IMR-90 (cell line): ENCODE measurements around the gene PXDC1. TPM values are rescaled to one million over a fixed set of nuclear protein-coding genes. Genes with fewer than 3 reads are reported as not detected.

Experiments
- ATAC-seq: fragments of 200-7000 bp; cut with Tn5 transposase; 2 replicates; pipeline ENCODE4 v1.9.1; 2020; ENCODE audit warnings: low read depth, mild to moderate bottlenecking, moderate library complexity
- BruUV-seq: library from RNA; stranded (reverse); fragments of 400-500 nt; replicated peaks from 2 replicates; lab custom pipeline; 2021; lab: Mats Ljungman, UMichigan
- CTCF ChIA-PET: fragments of 300-600 bp; formaldehyde crosslinking; extraction: SDS; loops from one replicate; lab custom pipeline; 2021; ENCODE audit warnings: antibody characterized with exemption; lab: Yijun Ruan, JAX
- POLR2A ChIA-PET: fragments of 300-600 bp; sonication (Branson Sonifier 250); formaldehyde crosslinking; loops from one replicate; lab custom pipeline; 2022; ENCODE audit warnings: antibody characterized with exemption; ENCODE audit not compliant: unreplicated experiment; lab: Charles Lee
- DNase-seq: peaks from one replicate; pipeline ENCODE4 v3.0.0; 2013
- H2AFZ ChIP-seq: replicated peaks from 2 replicates; pipeline ENCODE3; 2013; ENCODE audit warnings: low read length, mild to moderate bottlenecking; ENCODE audit not compliant: poor library complexity
- H2AK5ac ChIP-seq: 2 replicates; pipeline ENCODE4 v1.6.1; 2013; ENCODE audit warnings: low read depth, low read length, inconsistent platforms
- H2AK9ac ChIP-seq: replicated peaks from 2 replicates; pipeline ENCODE3; 2013; ENCODE audit warnings: mild to moderate bottlenecking, low read depth, low read length, moderate library complexity; ENCODE audit not compliant: poor library complexity
- H2BK120ac ChIP-seq: 2 replicates; pipeline ENCODE4 v1.6.1; 2013; ENCODE audit warnings: low read depth, low read length, inconsistent platforms
- H2BK15ac ChIP-seq: 3 replicates; pipeline ENCODE4 v1.6.1; 2013; ENCODE audit warnings: low read depth, low read length, inconsistent platforms
- H2BK20ac ChIP-seq: 2 replicates; pipeline ENCODE4 v1.6.1; 2013; ENCODE audit warnings: low read depth, mild to moderate bottlenecking, inconsistent platforms, low read length, moderate library complexity
- H2BK5ac ChIP-seq: 2 replicates; pipeline ENCODE4 v1.6.1; 2013; ENCODE audit warnings: mild to moderate bottlenecking, low read depth, low read length, inconsistent platforms; ENCODE audit not compliant: poor library complexity, severe bottlenecking
- H3K14ac ChIP-seq: replicated peaks from 2 replicates; pipeline ENCODE4 v1.6.1; 2013; ENCODE audit warnings: low read depth, low read length, inconsistent platforms
- H3K18ac ChIP-seq: 2 replicates; pipeline ENCODE4 v1.6.1; 2013; ENCODE audit warnings: low read depth, low read length, control low read depth
- H3K23ac ChIP-seq: 2 replicates; pipeline ENCODE4 v1.6.1; 2013; ENCODE audit warnings: low read depth, low read length, inconsistent platforms
- H3K27ac ChIP-seq: 2 replicates; pipeline ENCODE4 v1.5.1; 2013; ENCODE audit warnings: mild to moderate bottlenecking, control low read depth, low read length; ENCODE audit not compliant: insufficient read depth
- H3K27me3 ChIP-seq: 2 replicates; pipeline ENCODE4 v1.6.1; 2013; ENCODE audit warnings: low read length; ENCODE audit not compliant: control insufficient read depth, insufficient read depth
- H3K36me3 ChIP-seq: 2 replicates; pipeline ENCODE4 v1.6.1; 2013; ENCODE audit warnings: low read length, mixed read lengths; ENCODE audit not compliant: control insufficient read depth, insufficient read depth
- H3K4ac ChIP-seq: 2 replicates; pipeline ENCODE4 v1.6.1; 2013; ENCODE audit warnings: low read depth, low read length, inconsistent platforms
- H3K4me1 ChIP-seq: 2 replicates; pipeline ENCODE4 v1.6.1; 2013; ENCODE audit warnings: low read length, mixed read lengths; ENCODE audit not compliant: control insufficient read depth, insufficient read depth
- H3K4me2 ChIP-seq: 2 replicates; pipeline ENCODE4 v1.6.1; 2013; ENCODE audit warnings: low read depth, mild to moderate bottlenecking, control low read depth, low read length, moderate library complexity
- H3K4me3 ChIP-seq: 2 replicates; pipeline ENCODE4 v1.5.1; 2013; ENCODE audit warnings: low read depth, mild to moderate bottlenecking, control low read depth, low read length, moderate library complexity; ENCODE audit not compliant: insufficient read depth
- H3K56ac ChIP-seq: 2 replicates; pipeline ENCODE4 v1.6.1; 2013; ENCODE audit warnings: low read length, inconsistent platforms; ENCODE audit not compliant: insufficient read depth; ENCODE audit errors: extremely low read depth
- H3K79me1 ChIP-seq, 2 experiments: 2 replicates each; pipeline ENCODE4 v1.6.1; 2013; ENCODE audit warnings: low read length in 2 of 2, inconsistent platforms in 1 of 2, low read depth in 1 of 2
- H3K9ac ChIP-seq: 2 replicates; pipeline ENCODE4 v1.6.1; 2013; ENCODE audit warnings: low read depth, low read length, control low read depth
- H3K9me1 ChIP-seq: 2 replicates; pipeline ENCODE4 v1.6.1; 2013; ENCODE audit warnings: low read length, inconsistent platforms; ENCODE audit not compliant: insufficient read depth
- H3K9me3 ChIP-seq: 2 replicates; pipeline ENCODE4 v1.6.1; 2013; ENCODE audit warnings: low read length; ENCODE audit not compliant: control insufficient read depth, insufficient read depth
- H4K20me1 ChIP-seq: 2 replicates; pipeline ENCODE4 v1.6.1; 2013; ENCODE audit warnings: low read length, inconsistent platforms; ENCODE audit not compliant: insufficient read depth
- H4K5ac ChIP-seq: 2 replicates; pipeline ENCODE4 v1.6.1; 2013; ENCODE audit warnings: mild to moderate bottlenecking, low read depth, low read length, control low read depth
- H4K8ac ChIP-seq, 2 experiments: 2 replicates each; pipeline ENCODE4 v1.6.1; 2013; ENCODE audit warnings: low read depth in 2 of 2, low read length in 2 of 2, control low read depth in 1 of 2, inconsistent platforms in 1 of 2
- H4K91ac ChIP-seq: 2 replicates; pipeline ENCODE4 v1.6.1; 2013; ENCODE audit warnings: low read depth, low read length, inconsistent platforms; ENCODE audit not compliant: insufficient read depth
- BHLHE40 ChIP-seq: fragments of 150-350 bp; IDR thresholded peaks from 2 replicates; pipeline ENCODE4 v1.6.1; 2016; ENCODE audit warnings: mild to moderate bottlenecking, low read depth, low read length
- CEBPB ChIP-seq: IDR thresholded peaks from 2 replicates; pipeline ENCODE4 v1.6.1; 2012; ENCODE audit warnings: low read depth, low read length, improper control_type of control experiment
- CHD1 ChIP-seq: IDR thresholded peaks from 2 replicates; pipeline ENCODE4 v1.6.1; 2012; ENCODE audit warnings: low read depth, low read length, improper control_type of control experiment
- CTCF ChIP-seq: conservative IDR thresholded peaks from 2 replicates; pipeline ENCODE4 v1.5.1; 2012; ENCODE audit warnings: mild to moderate bottlenecking, low read depth, low read length, improper control_type of control experiment
- ELK1 ChIP-seq: fragments of 150-350 bp; IDR thresholded peaks from 2 replicates; pipeline ENCODE4 v1.6.1; 2016; ENCODE audit warnings: low read depth, mild to moderate bottlenecking, low read length, moderate library complexity, borderline replicate concordance
- FOS ChIP-seq: fragments of 150-350 bp; IDR thresholded peaks from 2 replicates; pipeline ENCODE4 v1.6.1; 2016; ENCODE audit warnings: low read depth, low read length
- MAZ ChIP-seq: IDR thresholded peaks from 2 replicates; pipeline ENCODE4 v1.6.1; 2012; ENCODE audit warnings: low read depth, mild to moderate bottlenecking, low read length, improper control_type of control experiment, moderate library complexity, borderline replicate concordance
- MXI1 ChIP-seq: IDR thresholded peaks from 2 replicates; pipeline ENCODE4 v1.6.1; 2012; ENCODE audit warnings: low read depth, mild to moderate bottlenecking, low read length, moderate library complexity, borderline replicate concordance
- NFE2L2 ChIP-seq: fragments of 150-350 bp; IDR thresholded peaks from 2 replicates; pipeline ENCODE4 v1.6.1; 2016; ENCODE audit warnings: low read depth, mild to moderate bottlenecking, low read length
- POLR2A ChIP-seq: IDR thresholded peaks from 2 replicates; pipeline ENCODE4 v1.6.1; 2012; ENCODE audit warnings: mild to moderate bottlenecking, low read depth, low read length
- RAD21 ChIP-seq: IDR thresholded peaks from 2 replicates; pipeline ENCODE4 v1.6.1; 2012; ENCODE audit warnings: low read length, improper control_type of control experiment
- RCOR1 ChIP-seq: IDR thresholded peaks from 2 replicates; pipeline ENCODE4 v1.6.1; 2012; ENCODE audit warnings: mild to moderate bottlenecking, low read length, improper control_type of control experiment; ENCODE audit not compliant: insufficient replicate concordance
- RFX5 ChIP-seq: IDR thresholded peaks from 2 replicates; pipeline ENCODE4 v1.8.0; 2012; ENCODE audit warnings: low read depth, mild to moderate bottlenecking, low read length, moderate library complexity
- SMC3 ChIP-seq: fragments of 150-350 bp; IDR thresholded peaks from 2 replicates; pipeline ENCODE4 v1.6.1; 2016; ENCODE audit warnings: low read depth, mild to moderate bottlenecking, antibody characterized with exemption, low read length, moderate library complexity
- USF2 ChIP-seq: fragments of 150-350 bp; IDR thresholded peaks from 2 replicates; pipeline ENCODE4 v1.6.1; 2017; ENCODE audit warnings: mild to moderate bottlenecking, antibody characterized with exemption, low read length, low read depth
- WGBS, 2 experiments: methylation state at CpG; one replicate each; pipeline versions ENCODE4 v1.1.5 to v1.1.7; 2013; ENCODE audit warnings: missing lambda C conversion rate in 2 of 2; ENCODE audit not compliant: insufficient read length in 1 of 2; ENCODE audit errors: extremely low coverage in 2 of 2; 5-methylcytosine and 5-hydroxymethylcytosine counted together
- dilution Hi-C: fragments of 300-500 bp; cut with HindIII; formaldehyde crosslinking; loops from one replicate; pipeline ENCODE4 v1.14.3; 2018; ENCODE audit warnings: low sequenced_read_pairs; ENCODE audit not compliant: unreplicated experiment
- in situ Hi-C: fragments of 300-500 bp; cut with MboI; formaldehyde crosslinking; loops from 3 replicates; pipeline ENCODE4 v1.14.3; 2019; ENCODE audit warnings: low sequenced_read_pairs, inconsistent platforms, mixed read lengths
- intact Hi-C: fragments of 100-400 bp; cut with micrococcal nuclease; formaldehyde crosslinking; loops from 2 replicates; pipeline ENCODE4 v1.10.0; 2022
- polyA plus RNA-seq, 3 experiments: library from polyadenylated mRNA; depleted of rRNA; stranded (reverse); fragments of >200 nt; gene quantifications; 2 replicates each; pipeline ENCODE4 v1.2.3, GENCODE V29; 2012; ENCODE audit warnings: low replicate concordance in 1 of 3
- total RNA-seq: library from RNA; depleted of rRNA; stranded (reverse); fragments of >200 nt; gene quantifications from 2 replicates; pipeline ENCODE4 v1.2.3, GENCODE V29; 2012

Gene PXDC1
- total and polyA plus RNA-seq, 2 of the 4 experiments (the other 2 are of a cell fraction): 63.3 to 72.2 TPM

GRCh38 chr6:3690506-3690905 is 61.0 kb downstream of the PXDC1 start:
- H3K9me3 ChIP-seq: no peaks in the 10 kb centered on the region
- H3K14ac ChIP-seq: no peak overlapping the region
- no peak overlapping the region for H3K4me3 ChIP-seq
- no CpG with 5 or more reads among the region's 2 CpGs for WGBS, 2 experiments
- dilution Hi-C loops: no loop called here
- no peak overlapping the region for H2AFZ ChIP-seq
- no peak overlapping the region for H2BK120ac ChIP-seq
- H3K4ac ChIP-seq: no peak overlapping the region
- H3K36me3 ChIP-seq: no peaks in the 10 kb centered on the region
- no peak for ATAC-seq
- no peaks in the 10 kb centered on the region for H3K4me1 ChIP-seq
- H2BK20ac ChIP-seq: no peak overlapping the region
- no TSS peak for BruUV-seq
- no peak overlapping the region for H2AK9ac ChIP-seq
- H2BK15ac ChIP-seq: no peak overlapping the region
- no peaks in the 10 kb centered on the region for H3K9me1 ChIP-seq
- in situ Hi-C loops: no loop called here
- no peak overlapping the region for H3K18ac ChIP-seq
- no peak for DNase-seq
- no peak overlapping the region for H3K23ac ChIP-seq
- H4K5ac ChIP-seq: no peak overlapping the region
- no peak overlapping the region for H3K9ac ChIP-seq
- H2BK5ac ChIP-seq: no peak overlapping the region
- TF ChIP-seq USF2 (no peak), SMC3 (no peak), CTCF (no peak), RFX5 (no peak), RCOR1 (no peak), CEBPB (no peak), FOS (no peak), MAZ (no peak), NFE2L2 (no peak), MXI1 (no peak), POLR2A (no peak), ELK1 (no peak), CHD1 (no peak), BHLHE40 (no peak), RAD21 (no peak)
- CTCF ChIA-PET: no interaction called here
- H3K4me2 ChIP-seq: no peak overlapping the region
- H3K27me3 ChIP-seq: peaks cover 9% of the 10 kb centered on the region
- H2AK5ac ChIP-seq: no peak overlapping the region
- POLR2A ChIA-PET: no interaction called here
- H4K91ac ChIP-seq: no peak overlapping the region
- no peak overlapping the region for H3K56ac ChIP-seq
- H4K8ac ChIP-seq: no peak overlapping the region
- H3K27ac ChIP-seq: no peak overlapping the region
- H4K20me1 ChIP-seq: no peaks in the 10 kb centered on the region
- intact Hi-C loops: no loop called here
- H3K79me1 ChIP-seq: no peaks in the 10 kb centered on the region
